DLD1 (cell line): ENCODE measurements around the gene RCSD1.

Source experiments
- in situ Hi-C: cut with HindIII; loops from 2 replicates; pipeline ENCODE4 v1.10.0; 2017; ENCODE audit warnings: low sequenced_read_pairs

RCSD1 gene

GRCh38 chr1:167638064-167638463 lies 8.0 kb downstream of the RCSD1 start:
- in situ Hi-C loops: no loop called here

GRCh38 chr1:167640051-167640450 lies 10.0 kb downstream of the RCSD1 start:
- in situ Hi-C loops: no loop called here

GRCh38 chr1:167641786-167642500 lies 11.9 kb downstream of the RCSD1 start:
- in situ Hi-C loops: no loop called here

GRCh38 chr1:167642501-167642826 lies 12.4 kb downstream of the RCSD1 start:
- in situ Hi-C loops: no loop called here

- in situ Hi-C loops: no loop called here
Measured at GRCh38 chr1:167643441-167643840, 13.4 kb downstream of the RCSD1 start.

GRCh38 chr1:167644551-167644950 lies 14.5 kb downstream of the RCSD1 start:
- in situ Hi-C loops: no loop called here

GRCh38 chr1:167645140-167645541 lies 15.1 kb downstream of the RCSD1 start:
- in situ Hi-C loops: no loop called here

- in situ Hi-C loops: no loop called here
Measured at GRCh38 chr1:167645625-167646414, 15.8 kb downstream of the RCSD1 start.

- in situ Hi-C loops: no loop called here
Measured at GRCh38 chr1:167648252-167648849, 18.3 kb downstream of the RCSD1 start.

GRCh38 chr1:167648978-167649744 lies 19.1 kb downstream of the RCSD1 start:
- in situ Hi-C loops: no loop called here

GRCh38 chr1:167650269-167651160 lies 20.5 kb downstream of the RCSD1 start:
- in situ Hi-C loops: no loop called here

- in situ Hi-C loops: no loop called here
Measured at GRCh38 chr1:167651161-167651693, 21.2 kb downstream of the RCSD1 start.

GRCh38 chr1:167654975-167655575 lies 25.0 kb downstream of the RCSD1 start:
- in situ Hi-C loops: no loop called here

- in situ Hi-C loops: no loop called here
Measured at GRCh38 chr1:167656657-167657056, 26.6 kb downstream of the RCSD1 start.

- in situ Hi-C loops: no loop called here
Measured at GRCh38 chr1:167658574-167659328, 28.7 kb downstream of the RCSD1 start.

- in situ Hi-C loops: no loop called here
Measured at GRCh38 chr1:167659450-167659849, 29.4 kb downstream of the RCSD1 start.

GRCh38 chr1:167659881-167660280 lies 29.8 kb downstream of the RCSD1 start:
- in situ Hi-C loops: no loop called here

- in situ Hi-C loops: no loop called here
Measured at GRCh38 chr1:167661527-167662426, 31.7 kb downstream of the RCSD1 start.
